ENCODE data around the gene SMARCA4. TPM values are rescaled to one million over a fixed set of nuclear protein-coding genes. Genes with fewer than 3 reads are reported as not detected.
"Not testable (repeated sequence)": the region's sequence is repeated elsewhere in the genome, so short reads cannot be mapped to it uniquely, and the experiment has no call there.

The SMARCA4 gene
- total and polyA plus RNA-seq, 12 donors, result 46.3 to 124 (median 64.9) TPM

GRCh38 chr19:11093689-11094238 is 132.9 kb downstream of the SMARCA4 start:
- Histone ChIP-seq H3K9me3 (replicated peaks in 1 of 3) (no peaks in the 10 kb centered on the region), H3K4me3 (peak overlapping the region in 1 of 4 donors; percentile 13), H3K27ac (peak overlapping the region; percentile 23 to 99 (median 95)), H3K36me3 (replicated peaks in 1 of 2) (peaks cover 0 to 14% of the 10 kb centered on the region in 2 donors), H3K4me1 (replicated peaks in 1 of 2) (peaks cover 61 to 74% of the 10 kb centered on the region in 2 donors), H3K27me3 (no peaks in the 10 kb centered on the region)
- WGBS, 4 donors, result 64 to 76% (median 74%) methylated on average over 15 of the region's 15 CpGs
- DNase-seq, result peak in 3 of 7 donors; percentile 28 to 44 (median 41)
- intact Hi-C loops (cut with DNase I), result no loop called here
- TF ChIP-seq POLR2A (IDR thresholded peaks at IDR 0.05), result no peak
- TF ChIP-seq, protein P1, sequence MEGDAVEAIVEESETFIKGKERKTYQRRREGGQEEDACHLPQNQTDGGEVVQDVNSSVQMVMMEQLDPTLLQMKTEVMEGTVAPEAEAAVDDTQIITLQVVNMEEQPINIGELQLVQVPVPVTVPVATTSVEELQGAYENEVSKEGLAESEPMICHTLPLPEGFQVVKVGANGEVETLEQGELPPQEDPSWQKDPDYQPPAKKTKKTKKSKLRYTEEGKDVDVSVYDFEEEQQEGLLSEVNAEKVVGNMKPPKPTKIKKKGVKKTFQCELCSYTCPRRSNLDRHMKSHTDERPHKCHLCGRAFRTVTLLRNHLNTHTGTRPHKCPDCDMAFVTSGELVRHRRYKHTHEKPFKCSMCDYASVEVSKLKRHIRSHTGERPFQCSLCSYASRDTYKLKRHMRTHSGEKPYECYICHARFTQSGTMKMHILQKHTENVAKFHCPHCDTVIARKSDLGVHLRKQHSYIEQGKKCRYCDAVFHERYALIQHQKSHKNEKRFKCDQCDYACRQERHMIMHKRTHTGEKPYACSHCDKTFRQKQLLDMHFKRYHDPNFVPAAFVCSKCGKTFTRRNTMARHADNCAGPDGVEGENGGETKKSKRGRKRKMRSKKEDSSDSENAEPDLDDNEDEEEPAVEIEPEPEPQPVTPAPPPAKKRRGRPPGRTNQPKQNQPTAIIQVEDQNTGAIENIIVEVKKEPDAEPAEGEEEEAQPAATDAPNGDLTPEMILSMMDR (IDR thresholded peaks at IDR 0.05), result no peak

- TF ChIP-seq, protein P1 (IDR thresholded peaks at IDR 0.05), result no peak
- no peak for TF ChIP-seq POLR2A (IDR thresholded peaks at IDR 0.05)
- intact Hi-C loops (cut with DNase I), result no loop called here
- H3K4me3 ChIP-seq, result no peak overlapping the region
- 67 to 77% (median 69%) methylated on average over 4 of the region's 4 CpGs for WGBS, 4 donors
- H3K27me3 ChIP-seq, result no peaks in the 10 kb centered on the region
- H3K27ac ChIP-seq, result peak overlapping the region; percentile 23 to 99 (median 95)
- DNase-seq, result no peak
- peaks cover 58 to 70% of the 10 kb centered on the region in 2 donors for H3K4me1 ChIP-seq (replicated peaks in 1 of 2)
- H3K9me3 ChIP-seq (replicated peaks in 1 of 3), result no peaks in the 10 kb centered on the region
- H3K36me3 ChIP-seq (replicated peaks in 1 of 2), result peaks cover 0 to 14% of the 10 kb centered on the region in 2 donors
Measured at GRCh38 chr19:11094520-11094894, 133.7 kb downstream of the SMARCA4 start.

DNA sequence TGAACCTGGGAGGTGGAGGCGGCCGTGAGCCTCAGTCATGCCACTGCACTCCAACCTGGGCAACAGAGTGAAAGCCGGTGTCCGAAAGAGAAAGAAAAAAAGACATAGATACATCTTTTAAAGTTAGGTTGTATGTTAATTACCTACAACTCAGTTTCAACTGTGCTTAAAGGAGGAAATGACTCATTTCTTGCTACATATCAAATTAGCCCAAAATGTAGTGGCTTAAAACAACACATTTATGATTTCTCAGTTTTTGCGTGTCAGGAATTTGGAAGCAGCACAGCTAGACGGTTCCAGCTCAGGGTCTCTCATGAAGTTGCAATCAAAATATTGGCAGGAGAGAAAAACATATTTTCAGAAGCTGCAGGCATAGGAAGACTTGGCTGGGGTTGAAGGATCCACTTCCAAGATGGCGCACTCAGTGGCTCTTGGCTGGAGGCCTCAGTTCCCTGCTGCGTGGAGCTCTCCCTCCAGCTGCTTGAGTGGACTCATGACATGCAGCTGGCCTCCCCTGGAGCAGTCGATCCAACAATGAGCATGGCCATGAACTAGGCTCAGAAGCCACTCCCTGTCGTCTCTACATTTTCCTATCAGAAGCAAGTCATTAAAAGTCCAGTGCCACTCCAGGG is 135.5 kb downstream of the SMARCA4 start:
- TF ChIP-seq POLR2A (IDR thresholded peaks at IDR 0.05), result peak in 1 of 2 donors; percentile 46
- TF ChIP-seq, protein P1 (IDR thresholded peaks at IDR 0.05), result no peak
- Histone ChIP-seq H3K4me3 (no peak overlapping the region), H3K27me3 (no peaks in the 10 kb centered on the region), H3K36me3 (replicated peaks in 1 of 2) (peaks cover 0 to 28% of the 10 kb centered on the region in 2 donors), H3K9me3 (replicated peaks in 1 of 3) (no peaks in the 10 kb centered on the region), H3K4me1 (replicated peaks in 1 of 2) (peaks cover 59 to 67% of the 10 kb centered on the region in 2 donors), H3K27ac (peak overlapping the region; percentile 28 to 99 (median 95))
- DNase-seq, result peak; percentile 44 to 83 (median 75)
- intact Hi-C loops (cut with DNase I), result no loop called here
- 31 to 55% (median 47%) methylated on average over 9 to 10 of the region's 10 CpGs for WGBS, 4 donors

GRCh38 chr19:11097367-11097766 is 136.5 kb downstream of the SMARCA4 start:
- Histone ChIP-seq H3K36me3 (replicated peaks in 1 of 2) (peaks cover 0 to 38% of the 10 kb centered on the region in 2 donors), H3K27ac (peak overlapping the region in 4 of 5 donors; percentile 23 to 99 (median 74)), H3K4me1 (replicated peaks in 1 of 2) (peaks cover 49 to 56% of the 10 kb centered on the region in 2 donors)
- H3K9me3 ChIP-seq (replicated peaks in 1 of 3); intact Hi-C loops (cut with DNase I); H3K4me3 ChIP-seq; DNase-seq; H3K27me3 ChIP-seq: not testable (repeated sequence)
- 83 to 89% (median 87%) methylated on average over 6 of the region's 6 CpGs for WGBS, 4 donors
